Colonic mucosa (tissue), 4 donors: Measurements from ENCODE around the gene AGPAT3. TPM values are rescaled to one million over a fixed set of nuclear protein-coding genes. Genes with fewer than 3 reads are reported as not detected.

Experiments used
- DNase-seq: peaks from one replicate; pipeline ENCODE4 v3.0.0-alpha.2; 2020
- H3K27ac ChIP-seq: fragments of 200-600 bp; one replicate; pipeline ENCODE4 v1.8.0; 2021
- H3K27me3 ChIP-seq: fragments of 200-600 bp; one replicate; pipeline ENCODE4 v1.8.0; 2021
- H3K36me3 ChIP-seq: fragments of 200-600 bp; one replicate; pipeline ENCODE4 v1.8.0; 2021
- H3K4me1 ChIP-seq: fragments of 200-600 bp; one replicate; pipeline ENCODE4 v1.8.0; 2021; ENCODE audit warnings: mild to moderate bottlenecking
- H3K4me3 ChIP-seq: fragments of 200-600 bp; one replicate; pipeline ENCODE4 v1.8.0; 2021
- H3K9ac ChIP-seq, 2 donors: one replicate each; pipeline ENCODE4 v1.7.0; 2013; ENCODE audit warnings: control low read depth in 2 of 2, low read depth in 2 of 2, low read length in 2 of 2
- H3K9me3 ChIP-seq: fragments of 200-600 bp; one replicate; pipeline ENCODE4 v1.8.0; 2021
- CTCF ChIP-seq: fragments of 200-600 bp; IDR thresholded peaks from one replicate; pipeline ENCODE4 v1.8.0; 2022; ENCODE audit warnings: antibody characterized with exemption, mild to moderate bottlenecking
- intact Hi-C: fragments of 100-400 bp; cut with DNase I; formaldehyde crosslinking; loops from one replicate; pipeline ENCODE4 v1.14.1; 2022
- total RNA-seq, 2 donors: library from RNA; stranded (reverse); fragmentation: NEBNext Ultra II Directional in 1 of 2; extraction: Animal tissue kit (Norgen Biotek cat#: 25700) in 1 of 2; gene quantifications; one replicate each; pipeline ENCODE4 v1.2.1, GENCODE V29; 2021
- donor health status: healthy.
- donor health status: DM: no; HTN: no; CAD: no.
- donor health status: DM: no; HTN: no; CAD: no.

Gene AGPAT3
- total RNA-seq, 2 donors from 2014 or later, result 82.2 to 101 TPM

- H3K27ac ChIP-seq, result no peak overlapping the region
- intact Hi-C loops, result no loop called here
- no peaks in the 10 kb centered on the region for H3K27me3 ChIP-seq
- DNase-seq, result no peak
- H3K4me1 ChIP-seq, result no peaks in the 10 kb centered on the region
- H3K4me3 ChIP-seq, result no peak overlapping the region
- H3K36me3 ChIP-seq, result no peaks in the 10 kb centered on the region
- H3K9me3 ChIP-seq, result no peaks in the 10 kb centered on the region
- H3K9ac ChIP-seq, result no peak overlapping the region
- no peak for TF ChIP-seq CTCF
These were observed 96.4 kb downstream of the AGPAT3 start for GRCh38 chr21:43961382-43961909.

- DNase-seq, result no peak
- Histone ChIP-seq H3K9me3 (no peaks in the 10 kb centered on the region), H3K4me1 (no peaks in the 10 kb centered on the region), H3K4me3 (no peak overlapping the region), H3K27me3 (no peaks in the 10 kb centered on the region), H3K36me3 (peaks cover 7% of the 10 kb centered on the region), H3K9ac (no peak overlapping the region), H3K27ac (no peak overlapping the region)
- no peak for TF ChIP-seq CTCF
- intact Hi-C loops, result no loop called here
These were observed 101.0 kb downstream of the AGPAT3 start for GRCh38 chr21:43965911-43966585.

GRCh38 chr21:43966946-43967512 lies 102.0 kb downstream of the AGPAT3 start:
- no peaks in the 10 kb centered on the region for H3K9me3 ChIP-seq
- H3K4me1 ChIP-seq, result no peaks in the 10 kb centered on the region
- no peak overlapping the region for H3K27ac ChIP-seq
- DNase-seq, result no peak
- no peaks in the 10 kb centered on the region for H3K27me3 ChIP-seq
- H3K4me3 ChIP-seq, result no peak overlapping the region
- no peak overlapping the region for H3K9ac ChIP-seq
- intact Hi-C loops, result no loop called here
- TF ChIP-seq CTCF, result no peak
- peaks cover 10% of the 10 kb centered on the region for H3K36me3 ChIP-seq

GRCh38 chr21:43967981-43968380 lies 103.0 kb downstream of the AGPAT3 start:
- H3K4me3 ChIP-seq, result no peak overlapping the region
- H3K4me1 ChIP-seq, result no peaks in the 10 kb centered on the region
- H3K27ac ChIP-seq, result no peak overlapping the region
- DNase-seq, result no peak
- peaks cover 10% of the 10 kb centered on the region for H3K36me3 ChIP-seq
- H3K9me3 ChIP-seq, result no peaks in the 10 kb centered on the region
- no peaks in the 10 kb centered on the region for H3K27me3 ChIP-seq
- H3K9ac ChIP-seq, result no peak overlapping the region
- intact Hi-C loops, result no loop called here
- no peak for TF ChIP-seq CTCF

GRCh38 chr21:43968410-43969114 lies 103.5 kb downstream of the AGPAT3 start:
- H3K9me3 ChIP-seq, result no peaks in the 10 kb centered on the region
- H3K27me3 ChIP-seq, result no peaks in the 10 kb centered on the region
- H3K27ac ChIP-seq, result no peak overlapping the region
- H3K9ac ChIP-seq, result no peak overlapping the region
- no peak for DNase-seq
- no peak overlapping the region for H3K4me3 ChIP-seq
- peaks cover 10% of the 10 kb centered on the region for H3K36me3 ChIP-seq
- intact Hi-C loops, result no loop called here
- TF ChIP-seq CTCF, result no peak
- no peaks in the 10 kb centered on the region for H3K4me1 ChIP-seq
